Ishikawa (cell line): ENCODE data around the gene BIN2.

Experiments used
- CEBPB ChIP-seq: IDR thresholded peaks from 2 replicates; pipeline ENCODE4 v1.6.1; 2012
- EGR1 ChIP-seq: IDR thresholded peaks from 2 replicates; pipeline ENCODE4 v1.6.1; 2012
- EP300 ChIP-seq: IDR thresholded peaks from 2 replicates; pipeline ENCODE4 v1.6.1; 2012; ENCODE audit warnings: borderline replicate concordance
- RAD21 ChIP-seq: IDR thresholded peaks from 2 replicates; pipeline ENCODE4 v1.6.1; 2012; ENCODE audit warnings: low read depth
- YY1 ChIP-seq: IDR thresholded peaks from 2 replicates; pipeline ENCODE4 v1.6.1; 2012; ENCODE audit warnings: low read depth
- TF ChIP-seq, protein P1 (sequence below): IDR thresholded peaks from 2 replicates; pipeline ENCODE4 v1.6.1; 2012; ENCODE audit warnings: low read depth, mild to moderate bottlenecking
- TF ChIP-seq, protein P2 (sequence below): IDR thresholded peaks from 2 replicates; pipeline ENCODE4 v1.6.1; 2012

DNA sequence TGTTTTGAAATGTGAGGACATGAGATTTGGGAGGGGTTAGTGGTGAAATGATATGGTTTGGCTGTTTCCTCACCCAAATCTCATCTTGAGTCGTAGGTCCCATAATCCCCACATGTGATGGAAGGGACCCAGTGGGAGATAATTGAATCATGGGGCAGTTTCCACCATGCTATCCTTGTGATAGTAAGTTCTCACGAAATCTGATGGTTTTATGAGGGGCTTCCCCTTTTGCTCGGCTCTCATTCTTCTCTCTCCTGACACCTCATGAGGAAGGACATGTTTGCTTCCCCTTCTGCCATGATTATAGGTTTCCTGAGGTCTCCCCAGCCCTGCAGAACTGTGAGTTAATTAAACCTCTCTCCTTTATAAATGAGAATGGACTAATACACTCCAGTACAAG lies 49.2 kb upstream of the BIN2 start:
- TF ChIP-seq, protein P1, sequence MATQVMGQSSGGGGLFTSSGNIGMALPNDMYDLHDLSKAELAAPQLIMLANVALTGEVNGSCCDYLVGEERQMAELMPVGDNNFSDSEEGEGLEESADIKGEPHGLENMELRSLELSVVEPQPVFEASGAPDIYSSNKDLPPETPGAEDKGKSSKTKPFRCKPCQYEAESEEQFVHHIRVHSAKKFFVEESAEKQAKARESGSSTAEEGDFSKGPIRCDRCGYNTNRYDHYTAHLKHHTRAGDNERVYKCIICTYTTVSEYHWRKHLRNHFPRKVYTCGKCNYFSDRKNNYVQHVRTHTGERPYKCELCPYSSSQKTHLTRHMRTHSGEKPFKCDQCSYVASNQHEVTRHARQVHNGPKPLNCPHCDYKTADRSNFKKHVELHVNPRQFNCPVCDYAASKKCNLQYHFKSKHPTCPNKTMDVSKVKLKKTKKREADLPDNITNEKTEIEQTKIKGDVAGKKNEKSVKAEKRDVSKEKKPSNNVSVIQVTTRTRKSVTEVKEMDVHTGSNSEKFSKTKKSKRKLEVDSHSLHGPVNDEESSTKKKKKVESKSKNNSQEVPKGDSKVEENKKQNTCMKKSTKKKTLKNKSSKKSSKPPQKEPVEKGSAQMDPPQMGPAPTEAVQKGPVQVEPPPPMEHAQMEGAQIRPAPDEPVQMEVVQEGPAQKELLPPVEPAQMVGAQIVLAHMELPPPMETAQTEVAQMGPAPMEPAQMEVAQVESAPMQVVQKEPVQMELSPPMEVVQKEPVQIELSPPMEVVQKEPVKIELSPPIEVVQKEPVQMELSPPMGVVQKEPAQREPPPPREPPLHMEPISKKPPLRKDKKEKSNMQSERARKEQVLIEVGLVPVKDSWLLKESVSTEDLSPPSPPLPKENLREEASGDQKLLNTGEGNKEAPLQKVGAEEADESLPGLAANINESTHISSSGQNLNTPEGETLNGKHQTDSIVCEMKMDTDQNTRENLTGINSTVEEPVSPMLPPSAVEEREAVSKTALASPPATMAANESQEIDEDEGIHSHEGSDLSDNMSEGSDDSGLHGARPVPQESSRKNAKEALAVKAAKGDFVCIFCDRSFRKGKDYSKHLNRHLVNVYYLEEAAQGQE: no peak
- TF ChIP-seq EGR1: no peak
- TF ChIP-seq RAD21: no peak
- no peak for TF ChIP-seq CEBPB
- TF ChIP-seq, protein P2, sequence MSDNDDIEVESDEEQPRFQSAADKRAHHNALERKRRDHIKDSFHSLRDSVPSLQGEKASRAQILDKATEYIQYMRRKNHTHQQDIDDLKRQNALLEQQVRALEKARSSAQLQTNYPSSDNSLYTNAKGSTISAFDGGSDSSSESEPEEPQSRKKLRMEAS: no peak
- TF ChIP-seq EP300: no peak
- TF ChIP-seq YY1: no peak
